Body of pancreas (tissue), 4 donors: ENCODE data around the gene STK17A. TPM values are rescaled to one million over a fixed set of nuclear protein-coding genes. Genes with fewer than 3 reads are reported as not detected.

Experiments used
- ATAC-seq: fragments of 150-250 bp; one replicate; pipeline ENCODE4 v1.9.1; 2016
- DNase-seq, 4 donors: peaks; one replicate each; pipeline ENCODE4 v3.0.0-alpha.2; 2019
- H3K27ac ChIP-seq, 4 donors: fragments of 200-600 bp; sonication (generic); 1 replicate in 3 of 4; 2 replicates in 1 of 4; pipeline versions ENCODE4 v1.5.1 to v1.6.1; 2016 to 2019; ENCODE audit warnings: mild to moderate bottlenecking in 1 of 4, mixed read lengths in 1 of 4, moderate library complexity in 1 of 4
- H3K27me3 ChIP-seq, 2 donors: fragments of 200-600 bp; sonication (generic); one replicate each; pipeline ENCODE4 v1.6.0; 2016; ENCODE audit warnings: mild to moderate bottlenecking in 1 of 2
- H3K36me3 ChIP-seq, 2 donors: fragments of 200-600 bp; sonication (generic); replicated peaks in 1 of 2; 2 replicates each; pipeline ENCODE4 v1.5.1; 2016; ENCODE audit warnings: low read depth in 2 of 2; ENCODE audit not compliant: insufficient read depth in 1 of 2
- H3K4me1 ChIP-seq: fragments of 200-600 bp; sonication (generic); one replicate; pipeline ENCODE4 v1.6.0; 2016
- H3K4me3 ChIP-seq, 2 donors: fragments of 200-600 bp; sonication (generic); 1 replicate in 1 of 2; 2 replicates in 1 of 2; pipeline ENCODE4 v1.5.1; 2016 to 2019
- H3K9me3 ChIP-seq, 3 donors: fragments of 200-600 bp; sonication (generic); 1 replicate in 2 of 3; 2 replicates in 1 of 3; pipeline ENCODE4 v1.5.1; 2016
- CTCF ChIP-seq, 7 experiments: fragments of 450-650 bp in 4 of 7; fragments of 200-600 bp in 3 of 7; sonication (generic) in 3 of 7; IDR thresholded peaks; one replicate each; pipeline ENCODE4 v1.5.1; 2016 to 2019; ENCODE audit warnings: antibody characterized with exemption in 7 of 7
- POLR2A ChIP-seq, 3 donors: fragments of 450-650 bp; IDR thresholded peaks; one replicate each; pipeline ENCODE4 v1.6.1; 2016; ENCODE audit warnings: antibody characterized with exemption in 3 of 3, mild to moderate bottlenecking in 2 of 3
- WGBS, 2 donors: methylation state at CpG; one replicate each; pipeline ENCODE4 v1.1.5; 2017; 5-methylcytosine and 5-hydroxymethylcytosine counted together
- intact Hi-C: fragments of 100-400 bp; cut with DNase I; formaldehyde crosslinking; loops from one replicate; pipeline ENCODE4 v1.15.1; 2023
- total RNA-seq, 2 donors: library from RNA; depleted of rRNA; stranded (reverse); fragments of >200 nt; gene quantifications; one replicate each; pipeline ENCODE4 v1.1.0, GENCODE V29; 2016

The STK17A gene
- total RNA-seq, 2 donors from 2014 or later: 8.6 to 18.7 TPM

GRCh38 chr7:43647673-43648472 is 65.0 kb downstream of the STK17A start:
- intact Hi-C loops: no loop called here
- Histone ChIP-seq H3K4me3 (no peak overlapping the region), H3K36me3 (no peaks in the 10 kb centered on the region), H3K4me1 (peaks cover 60% of the 10 kb centered on the region), H3K9me3 (no peaks in the 10 kb centered on the region), H3K27me3 (no peaks in the 10 kb centered on the region), H3K27ac (peak overlapping the region; percentile 52 to 90 (median 82))
- no peak for TF ChIP-seq CTCF (IDR thresholded peaks at IDR 0.05)
- TF ChIP-seq POLR2A (IDR thresholded peaks at IDR 0.05): peak in 2 of 3 donors; percentile 31 to 39
- DNase-seq: peak; percentile 60 to 85 (median 70)
- WGBS, 2 donors: 36 to 44% methylated on average over 10 of the region's 10 CpGs
- peak; percentile 88 for ATAC-seq

GRCh38 chr7:43648473-43649406 is 65.8 kb downstream of the STK17A start:
- H3K4me3 ChIP-seq: no peak overlapping the region
- H3K36me3 ChIP-seq: no peaks in the 10 kb centered on the region
- H3K4me1 ChIP-seq: peaks cover 60% of the 10 kb centered on the region
- no peaks in the 10 kb centered on the region for H3K27me3 ChIP-seq
- DNase-seq (peak in 1 of 4 donors; percentile 57), ATAC-seq (peak; percentile 9)
- intact Hi-C loops: no loop called here
- H3K9me3 ChIP-seq: no peaks in the 10 kb centered on the region
- TF ChIP-seq POLR2A (IDR thresholded peaks at IDR 0.05): no peak
- no peak for TF ChIP-seq CTCF (IDR thresholded peaks at IDR 0.05)
- 41 to 45% methylated on average over 8 of the region's 8 CpGs for WGBS, 2 donors
- H3K27ac ChIP-seq: peak overlapping the region; percentile 52 to 90 (median 82)

GRCh38 chr7:43649755-43650274 is 66.9 kb downstream of the STK17A start:
- Histone ChIP-seq H3K4me1 (peaks cover 60% of the 10 kb centered on the region), H3K36me3 (no peaks in the 10 kb centered on the region), H3K27ac (peak overlapping the region in 3 of 4 donors; percentile 51 to 84 (median 79)), H3K27me3 (no peaks in the 10 kb centered on the region), H3K4me3 (no peak overlapping the region), H3K9me3 (no peaks in the 10 kb centered on the region)
- ATAC-seq (no peak), DNase-seq (no peak)
- intact Hi-C loops: no loop called here
- TF ChIP-seq POLR2A (IDR thresholded peaks at IDR 0.05): no peak
- WGBS, 2 donors: 58 to 68% methylated on average over 4 of the region's 4 CpGs

- ATAC-seq: no peak
- peaks cover 61% of the 10 kb centered on the region for H3K4me1 ChIP-seq
- peak overlapping the region; percentile 13 to 84 (median 35) for H3K27ac ChIP-seq
- intact Hi-C loops: no loop called here
- DNase-seq: no peak
- no peaks in the 10 kb centered on the region for H3K27me3 ChIP-seq
- no peaks in the 10 kb centered on the region for H3K36me3 ChIP-seq
- no peaks in the 10 kb centered on the region for H3K9me3 ChIP-seq
- 48 to 63% methylated on average over 9 of the region's 9 CpGs for WGBS, 2 donors
- TF ChIP-seq CTCF (IDR thresholded peaks at IDR 0.05) (no peak), POLR2A (IDR thresholded peaks at IDR 0.05) (no peak)
- H3K4me3 ChIP-seq: no peak overlapping the region
Measured at GRCh38 chr7:43650457-43651052, 67.6 kb downstream of the STK17A start.
